GM18907 (cell line): Measurements from ENCODE around the gene CYCS.
"Not testable (repeated sequence)": the region's sequence is repeated elsewhere in the genome, so short reads cannot be mapped to it uniquely, and the experiment has no call there.

Experiments used
- ATAC-seq: cut with Tn5 transposase; IDR thresholded peaks from one replicate; pipeline ENCODE4 v1.9.1; 2021; ENCODE audit warnings: mild to moderate bottlenecking, moderate library complexity; ENCODE audit not compliant: unreplicated experiment

The CYCS gene

DNA sequence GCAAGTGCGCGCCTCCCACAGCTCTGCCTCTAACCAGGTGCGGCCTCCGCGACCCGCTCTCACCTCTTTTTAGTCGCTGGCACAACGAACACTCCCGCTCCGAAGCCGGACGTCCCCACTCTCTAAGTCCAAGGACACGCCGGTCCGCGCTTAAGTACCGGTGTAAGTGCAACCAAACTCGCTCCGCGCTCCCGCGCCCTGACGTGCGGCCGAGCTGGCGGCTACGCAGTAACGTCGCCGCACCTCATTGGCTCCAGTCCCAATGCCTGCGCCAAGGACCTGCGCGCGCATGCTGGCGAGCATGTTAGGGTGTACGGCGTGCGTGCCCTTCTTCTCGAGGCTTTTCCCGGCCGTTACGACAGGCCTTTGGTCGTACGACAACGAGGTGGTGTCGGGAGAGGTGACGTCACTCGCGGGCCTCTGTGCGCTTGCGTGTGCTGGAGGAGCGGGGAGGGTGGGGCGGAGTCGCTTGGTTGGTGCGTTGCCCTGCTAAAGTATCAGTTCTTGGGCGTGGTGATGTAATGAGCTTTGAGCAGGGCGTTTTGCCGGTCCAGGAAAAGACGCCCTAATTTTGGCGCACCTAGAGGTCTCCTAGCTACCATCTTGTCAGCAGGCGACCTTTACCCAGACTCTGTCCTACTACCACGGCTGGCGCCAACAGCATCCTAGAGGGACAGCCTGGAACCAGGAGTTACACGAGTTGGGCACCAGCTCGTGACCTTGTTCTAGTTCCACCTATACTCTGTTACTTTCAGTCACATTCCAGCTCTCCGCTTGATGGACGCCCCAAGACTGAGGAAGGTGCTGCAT, at the start of gene CYCS:
TSS of gene CYCS (minus strand) at position 124 of the 810 bp plus-strand sequence. CDS start 1,141 bp downstream, outside the sequence.
- peak; percentile 95 for ATAC-seq

DNA sequence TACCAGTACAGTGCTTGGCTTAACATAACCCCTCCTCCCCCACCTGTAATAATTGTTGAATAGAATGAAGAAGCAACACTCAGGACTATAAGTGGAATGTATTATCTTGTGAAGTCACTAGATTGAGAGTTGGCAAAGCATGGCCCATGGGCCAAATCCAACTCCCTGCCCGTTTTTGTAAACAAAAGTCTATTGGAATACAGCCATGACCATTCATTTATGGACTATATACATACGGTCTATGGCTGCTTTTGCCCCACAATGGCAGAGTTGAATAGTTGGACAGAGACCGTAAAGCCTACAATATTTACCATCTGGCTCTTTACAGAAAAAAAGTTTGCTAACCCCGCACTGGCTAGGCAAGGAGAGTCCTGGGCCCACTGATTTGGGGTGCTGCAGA, 48.1 kb upstream of the CYCS start:
- no peak for ATAC-seq

DNA sequence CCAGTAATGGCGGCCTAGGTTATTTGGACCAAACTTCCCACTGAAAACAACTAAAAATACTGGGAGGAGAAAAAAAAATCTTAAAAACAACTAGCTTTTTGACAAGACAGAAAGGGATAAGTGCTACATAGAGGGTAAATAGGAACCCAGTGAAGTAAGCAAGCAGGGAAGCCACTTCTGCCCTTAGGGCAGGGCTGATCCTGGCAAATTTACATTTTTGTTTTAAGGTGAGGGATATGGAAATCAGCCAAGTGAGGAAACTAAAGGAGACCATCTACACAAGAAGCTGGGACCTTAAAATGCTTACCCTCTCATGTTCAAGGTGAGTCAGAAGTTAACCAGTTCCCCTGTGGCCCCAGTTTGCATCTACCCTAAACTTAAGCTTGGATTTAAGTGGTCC, 46.5 kb upstream of the CYCS start:
- no peak for ATAC-seq

DNA sequence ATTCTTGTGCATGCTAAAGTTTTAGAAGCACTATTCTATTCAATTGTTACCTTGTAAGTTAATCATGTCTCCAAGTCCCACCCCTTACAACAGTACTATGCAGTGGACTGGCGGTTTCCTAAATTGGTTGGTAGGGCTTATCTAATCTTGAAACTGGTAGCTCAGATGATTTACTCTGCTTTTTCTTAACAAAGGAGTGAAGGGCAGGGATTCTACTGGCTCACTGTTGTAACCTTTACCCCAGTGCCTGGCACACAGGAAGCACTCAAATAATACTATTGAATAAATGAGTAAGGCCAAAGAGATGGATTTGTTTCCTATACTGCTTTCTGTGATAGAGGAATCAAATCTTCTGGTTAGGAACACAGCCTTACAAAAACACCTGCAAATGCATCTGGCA, 46.0 kb upstream of the CYCS start:
- no peak for ATAC-seq

DNA sequence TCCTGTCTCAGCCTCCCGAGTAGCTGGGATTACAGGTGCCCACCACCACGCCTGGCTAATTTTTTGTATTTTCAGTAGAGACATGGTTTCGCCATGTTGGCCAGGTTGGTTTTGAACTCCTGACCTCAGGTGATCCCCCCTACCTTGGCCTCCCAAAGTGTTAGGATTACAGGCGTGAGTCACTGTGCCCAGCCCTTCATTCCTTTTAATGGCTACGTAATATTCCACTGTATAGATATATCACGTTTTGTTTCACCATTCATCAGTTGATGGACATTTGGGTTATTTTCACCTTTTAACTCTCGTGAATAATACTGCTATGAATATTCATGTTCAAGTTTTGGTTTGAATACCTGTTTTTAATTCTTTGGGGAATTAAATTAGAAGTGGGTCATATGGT, 44.6 kb upstream of the CYCS start:
- no peak for ATAC-seq

DNA sequence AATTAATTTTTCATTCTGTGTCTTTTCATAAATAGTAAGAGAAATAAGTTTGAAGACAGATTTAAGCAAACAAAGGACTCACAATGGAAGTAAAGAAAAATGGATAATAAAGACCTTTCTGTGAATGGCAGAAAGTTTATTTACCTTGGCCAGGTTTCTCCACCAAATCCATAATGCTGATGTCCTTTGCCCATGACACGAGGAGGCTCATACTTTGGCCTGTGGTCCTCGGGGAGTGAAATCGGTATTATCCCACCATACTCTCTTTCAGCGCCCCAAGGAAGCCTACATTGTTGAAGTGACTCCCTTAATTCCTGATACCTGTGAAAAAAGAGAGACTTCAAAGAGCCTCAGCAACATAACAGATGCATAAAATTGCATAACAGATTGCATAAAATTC, 43.1 kb upstream of the CYCS start:
- ATAC-seq = no peak

DNA sequence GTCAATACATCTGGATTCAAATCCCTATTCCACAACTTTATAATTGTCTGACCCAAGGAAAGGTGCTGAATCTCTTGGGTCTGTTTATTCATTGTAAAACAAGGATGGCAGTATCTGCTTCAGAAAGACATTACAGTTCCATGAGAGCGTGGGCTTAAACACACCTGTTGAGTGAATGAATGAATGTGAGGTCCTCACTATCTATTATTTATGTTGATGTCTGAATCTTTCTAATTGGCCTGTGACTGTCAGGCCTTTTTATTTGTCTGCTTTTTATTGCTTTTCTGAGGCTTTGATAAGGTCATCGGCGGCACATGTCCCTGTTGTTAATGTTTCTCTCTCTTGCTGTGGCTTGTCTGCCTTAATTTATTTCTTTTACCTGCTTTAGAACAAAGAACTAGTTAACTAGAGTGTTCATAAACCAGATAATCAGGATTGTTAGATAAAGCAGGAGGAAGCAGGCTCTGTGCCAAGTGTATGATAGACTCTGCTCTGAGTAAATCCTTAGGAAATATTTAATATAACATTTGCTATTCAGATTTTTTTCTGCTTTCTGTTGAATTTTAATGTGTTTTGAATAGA, 42.3 kb upstream of the CYCS start:
- no peak for ATAC-seq

DNA sequence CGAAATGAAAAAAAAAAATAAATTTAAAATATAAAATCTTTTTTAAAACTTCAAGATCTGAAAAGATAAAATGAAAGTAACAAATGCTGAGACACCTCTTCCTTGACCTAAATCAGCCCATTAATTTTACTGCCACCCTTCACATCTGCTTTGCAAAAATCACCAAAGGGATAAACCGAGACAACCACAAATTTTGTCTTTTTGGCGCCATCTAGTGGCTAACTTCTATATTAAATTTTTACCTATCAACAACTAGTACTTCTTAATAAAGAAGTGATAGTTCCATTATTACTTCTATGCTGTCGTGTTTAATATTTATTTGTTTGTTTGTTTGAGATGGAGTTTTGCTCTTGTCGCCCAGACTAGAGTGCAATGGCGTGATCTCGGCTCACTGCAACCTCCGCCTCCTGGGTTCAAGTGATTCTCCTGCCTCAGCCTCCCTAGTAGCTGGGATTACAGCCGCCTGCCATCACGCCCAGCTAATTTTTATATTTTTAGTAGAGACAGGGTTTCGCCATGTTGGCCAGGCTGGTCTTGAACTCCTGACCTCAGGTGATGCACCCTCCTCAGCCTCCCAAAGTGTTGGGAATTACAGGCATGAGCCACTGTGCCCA, 35.0 kb upstream of the CYCS start:
- ATAC-seq = not testable (repeated sequence)

DNA sequence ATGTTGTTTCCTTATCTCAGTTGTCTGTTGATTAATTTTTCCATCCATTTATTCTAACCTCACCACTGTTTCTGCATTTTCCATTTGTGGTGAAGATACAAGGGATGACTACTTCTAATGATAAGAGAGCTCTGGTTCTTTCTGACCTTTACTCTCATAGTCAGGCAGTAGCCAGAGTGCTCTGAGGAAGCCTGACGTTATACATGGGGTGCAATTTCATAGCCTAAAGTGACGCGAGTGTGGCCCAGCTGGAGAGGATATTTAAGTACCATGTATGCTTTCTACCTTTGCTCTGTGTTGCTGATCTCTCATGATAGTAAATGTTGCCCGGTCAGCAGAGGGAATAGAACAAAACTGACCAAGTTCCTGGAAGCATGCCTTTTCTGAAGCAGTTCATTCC, 33.9 kb upstream of the CYCS start:
- ATAC-seq = no peak

DNA sequence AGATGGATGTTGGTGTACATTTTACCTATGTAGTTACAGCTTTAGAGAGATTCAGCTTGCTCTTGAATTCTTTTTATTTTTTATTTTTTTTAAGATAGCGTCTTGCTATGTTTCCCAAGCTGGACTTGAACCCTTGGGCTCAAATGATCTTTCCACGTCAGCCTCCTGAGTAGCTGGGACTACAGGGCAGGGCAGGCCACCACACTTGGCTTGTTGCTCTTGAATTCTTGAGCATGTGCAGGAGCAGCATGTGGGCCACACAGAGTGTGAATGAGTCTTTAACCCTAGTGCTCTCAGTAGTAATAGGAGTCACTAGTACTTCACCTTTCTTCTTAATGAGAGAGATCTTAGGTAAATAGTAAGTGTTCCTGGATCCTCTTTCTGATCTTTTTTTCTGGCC, 26.7 kb upstream of the CYCS start:
- no peak for ATAC-seq

DNA sequence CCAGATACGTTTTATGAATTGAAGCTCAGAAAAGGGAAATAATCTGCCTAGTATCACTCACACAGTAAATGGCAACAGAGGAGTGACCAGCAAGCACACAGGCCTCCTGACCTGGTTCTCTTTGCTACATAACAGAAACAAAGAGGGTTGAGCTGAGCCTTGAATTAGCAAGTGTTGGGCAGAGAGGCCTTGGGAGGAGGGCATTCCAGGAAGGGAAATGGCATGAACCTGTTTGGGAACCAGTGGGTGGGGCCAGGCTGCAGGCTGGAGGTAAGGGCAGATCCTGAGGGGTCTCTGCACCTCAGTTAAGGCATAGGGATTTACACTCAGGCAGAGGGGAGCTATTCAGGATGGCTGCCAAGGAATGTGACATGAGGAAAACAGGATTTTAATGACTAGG, 24.8 kb upstream of the CYCS start:
- no peak for ATAC-seq

DNA sequence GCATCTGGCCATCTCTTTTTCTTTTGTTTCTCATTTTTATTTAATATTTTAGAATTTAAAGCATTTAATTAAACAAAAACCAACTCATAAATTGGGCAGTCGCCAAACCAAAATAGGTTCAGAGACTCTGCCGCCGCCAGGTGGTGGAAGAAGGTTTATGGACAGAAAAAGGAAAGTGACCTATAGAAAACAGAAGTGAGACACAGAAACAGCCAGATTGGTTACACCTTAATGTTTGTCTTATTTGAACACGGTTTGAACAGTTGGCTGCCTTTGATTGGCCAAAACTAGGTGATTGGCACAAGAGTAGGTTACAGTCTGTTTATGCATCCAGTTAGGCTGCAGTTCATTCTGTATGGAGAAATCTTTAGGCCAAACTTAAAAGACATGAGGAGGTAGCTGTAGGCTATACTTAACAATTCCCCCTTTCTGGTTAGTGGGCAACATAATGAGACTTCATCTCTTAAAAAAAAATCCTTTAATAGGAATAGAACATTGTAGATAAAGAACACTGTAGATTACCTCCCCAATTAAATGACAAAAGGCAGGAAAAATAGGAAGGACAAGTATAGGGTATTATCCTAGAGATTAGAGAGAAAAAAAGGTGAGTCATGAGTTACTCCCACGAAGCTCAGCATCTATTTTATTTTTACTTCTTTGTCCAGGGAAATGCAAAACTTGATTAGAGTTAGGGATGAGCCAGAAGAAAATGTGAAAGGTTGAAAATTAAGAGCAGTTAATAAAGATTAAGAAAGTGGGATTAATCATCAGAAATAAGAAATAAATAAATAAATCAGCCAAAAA, 23.9 kb upstream of the CYCS start:
- no peak for ATAC-seq

DNA sequence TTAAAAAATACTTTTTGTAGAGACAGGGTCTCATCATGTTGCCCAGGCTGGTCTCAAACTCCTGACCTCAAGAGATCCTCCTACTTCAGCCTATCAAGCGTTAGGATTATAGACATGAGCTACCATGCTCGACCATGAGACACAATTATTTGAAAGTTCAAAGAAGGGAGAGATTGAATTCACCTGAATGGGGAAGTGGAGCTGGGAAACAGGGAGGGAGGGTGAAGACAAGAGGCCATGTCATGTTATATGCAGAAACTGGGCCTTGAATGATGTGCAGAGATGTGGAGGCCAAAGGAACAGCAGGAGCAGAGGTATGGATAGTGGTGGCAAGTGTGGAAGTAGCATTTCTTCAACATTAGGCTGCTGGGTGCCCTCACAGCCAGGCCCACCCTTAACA, 18.7 kb upstream of the CYCS start:
- no peak for ATAC-seq

DNA sequence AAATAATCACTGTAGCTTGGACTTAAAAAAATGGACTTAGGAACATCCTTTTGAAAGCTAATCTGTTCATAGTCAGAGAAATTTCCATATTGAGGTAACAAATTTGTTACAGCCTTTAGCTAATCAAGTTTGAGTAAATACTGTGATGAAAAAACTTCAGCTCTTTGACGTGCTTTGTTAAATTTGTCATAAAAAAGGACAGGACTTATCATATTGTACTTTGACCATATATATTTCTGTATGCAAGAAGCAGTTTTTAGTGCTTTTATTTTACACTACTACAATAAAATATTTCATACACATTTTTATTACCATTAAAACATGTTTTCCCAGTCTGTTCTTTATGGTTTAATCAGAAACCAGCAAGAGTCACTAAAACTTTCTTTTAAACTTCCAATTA, 14.5 kb upstream of the CYCS start:
- no peak for ATAC-seq

DNA sequence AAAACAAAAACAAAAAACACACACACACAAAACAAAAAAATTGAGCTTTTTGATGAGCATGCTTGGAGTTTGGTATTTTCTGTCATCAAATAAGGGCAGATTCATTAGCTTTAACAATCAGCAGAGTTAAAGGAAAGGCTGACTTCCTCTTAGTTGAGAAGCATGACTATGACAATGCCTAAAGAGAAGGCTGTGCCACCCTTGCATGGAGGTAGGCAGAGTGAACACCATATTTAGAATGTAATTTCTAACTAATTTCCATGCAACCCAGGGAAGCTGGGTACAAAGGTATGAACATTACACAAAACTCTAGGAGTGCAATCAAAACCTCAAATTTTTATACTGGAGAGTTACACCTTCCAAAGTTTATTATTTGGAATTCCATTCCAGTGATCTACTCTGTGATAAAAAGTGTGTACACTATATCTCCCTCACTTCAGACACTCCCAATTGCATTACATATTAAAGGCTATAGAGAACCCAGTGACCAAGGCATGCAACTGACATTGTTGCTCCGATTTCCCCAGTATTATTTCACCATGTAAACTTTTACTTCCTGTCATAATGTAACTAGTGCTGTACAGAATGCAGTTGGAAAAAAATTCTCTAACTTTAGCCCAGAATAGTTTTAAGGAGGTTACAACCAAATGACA, 9.4 kb upstream of the CYCS start:
- no peak for ATAC-seq

DNA sequence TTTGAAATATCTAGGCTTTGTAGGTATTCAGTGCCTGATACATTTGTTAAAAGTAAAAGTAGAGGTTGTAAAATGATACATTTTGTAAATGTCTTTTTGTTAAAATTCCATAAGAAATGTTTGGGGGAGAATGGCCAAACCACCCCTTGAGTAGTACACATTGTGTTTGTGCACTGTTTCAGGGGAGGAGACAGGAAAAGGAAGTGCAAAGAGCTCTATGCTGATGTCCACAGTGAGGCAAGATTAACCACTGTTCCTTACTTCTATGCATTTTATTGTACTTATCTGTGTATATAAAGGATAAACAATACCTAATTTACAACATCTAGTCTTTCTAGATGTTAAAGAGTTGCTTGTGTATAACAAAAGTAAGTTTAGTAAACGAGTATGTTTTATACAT, 7.4 kb upstream of the CYCS start:
- ATAC-seq = no peak

DNA sequence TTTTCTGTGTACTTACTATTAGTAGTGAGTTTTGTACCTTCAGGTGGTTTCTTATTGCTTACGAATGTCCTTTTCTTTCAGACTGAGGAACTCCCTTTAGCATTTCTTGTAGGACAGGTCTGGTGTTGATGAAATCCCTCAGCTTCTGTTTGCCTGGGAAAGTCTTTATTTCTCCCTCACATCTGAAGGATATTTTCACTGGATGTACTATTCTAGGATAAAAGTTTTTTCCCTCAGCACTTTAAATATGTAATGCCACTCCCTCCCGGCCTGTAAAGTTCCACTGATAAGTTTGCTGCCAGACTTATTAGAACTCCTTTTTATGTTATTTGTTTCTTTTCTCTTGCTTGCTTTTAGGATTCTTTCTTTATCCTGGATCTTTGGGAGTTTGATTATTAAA, 1.7 kb upstream of the CYCS start:
- ATAC-seq = no peak

DNA sequence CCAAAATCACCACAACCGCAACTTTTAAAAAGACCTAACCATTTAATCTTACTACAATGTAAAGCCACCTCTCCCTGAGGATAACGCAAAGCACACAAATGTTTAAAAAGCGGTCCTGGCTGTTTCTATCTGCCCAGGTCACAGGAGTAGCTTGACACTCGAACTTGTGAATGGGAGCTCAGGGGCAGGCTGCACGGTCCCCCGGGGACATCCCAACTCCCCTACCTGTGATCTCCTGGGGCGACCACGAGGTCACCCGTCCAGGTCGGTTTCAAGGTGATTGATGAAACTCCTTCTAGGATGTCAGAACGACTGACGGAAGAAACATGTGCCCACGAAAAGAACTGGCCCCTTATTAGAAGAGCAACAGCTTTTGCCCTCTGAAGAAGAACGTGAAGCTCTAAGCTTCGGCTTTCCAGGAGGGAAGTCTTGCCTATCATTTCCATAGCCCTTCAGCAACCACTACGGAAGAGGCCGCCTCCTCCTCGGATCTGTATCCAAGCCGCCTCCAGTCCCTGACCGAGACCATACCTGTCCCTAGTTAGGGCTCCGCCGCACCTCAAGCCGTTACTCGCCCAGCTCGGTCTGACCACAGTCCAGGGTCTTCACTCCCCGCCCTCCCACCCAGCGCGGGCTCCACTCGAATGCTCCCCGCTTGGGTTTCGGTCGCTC, 459 bp downstream of the CYCS start:
- ATAC-seq = peak; percentile 6

DNA sequence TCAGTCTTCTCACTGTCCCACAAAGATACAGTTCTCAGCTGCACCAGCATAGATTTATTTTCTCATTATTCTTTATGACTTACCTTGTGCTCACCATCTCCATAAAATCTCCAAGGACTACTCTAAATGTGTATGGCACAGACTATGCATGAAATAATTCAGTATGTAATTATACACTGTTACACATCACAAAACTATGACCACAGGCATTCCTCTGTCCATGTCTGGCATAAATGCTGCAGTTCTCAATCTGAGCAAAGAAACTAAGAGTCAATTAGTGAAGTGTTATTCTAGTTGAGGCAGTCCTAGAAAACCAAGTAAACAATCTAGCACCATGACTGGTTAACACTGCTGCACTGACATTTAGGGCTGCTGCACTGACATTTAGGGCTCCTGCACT, 2.7 kb downstream of the CYCS start:
- no peak for ATAC-seq

DNA sequence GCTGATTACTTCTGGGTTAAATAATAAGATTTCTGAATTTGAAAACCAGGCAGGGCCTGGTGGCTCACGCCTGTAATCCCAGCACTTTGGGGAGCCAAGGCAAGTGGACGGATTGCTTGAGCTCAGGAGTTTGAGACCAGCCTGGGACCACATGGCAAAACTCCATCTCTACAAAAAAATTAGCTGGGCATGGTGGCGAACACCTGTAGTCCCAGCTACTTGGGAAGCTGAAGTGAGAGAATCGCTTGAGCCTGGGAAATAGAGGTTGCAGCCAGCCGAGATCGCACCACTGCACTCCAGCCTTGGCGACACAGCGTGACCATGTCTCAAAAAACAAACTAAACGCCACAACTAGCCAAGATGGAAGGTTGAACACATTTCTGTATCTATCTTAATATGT, 3.5 kb downstream of the CYCS start:
- no peak for ATAC-seq
